Fibroblast of skin of right biceps (primary cell): ENCODE results near the gene PIP4K2C.
A peak's percentile ranks its signal among the peaks of the same experiment; 100 is the strongest.
"Not testable (repeated sequence)": the region's sequence is repeated elsewhere in the genome, so short reads cannot be mapped to it uniquely, and the experiment has no call there.

Experiments
- DNase-seq: peaks from one replicate; pipeline ENCODE4 v3.0.0-alpha.2; 2013

The PIP4K2C gene

GRCh38 chr12:57641699-57642442, 50.9 kb downstream of the PIP4K2C start:
- no peak for DNase-seq

GRCh38 chr12:57645990-57646658, 55.1 kb downstream of the PIP4K2C start:
- peak; percentile 43 for DNase-seq

- not testable (repeated sequence) for DNase-seq
These were observed 55.7 kb downstream of the PIP4K2C start for GRCh38 chr12:57646659-57647049.
